HPDE6-E6E7 (cell line): ENCODE results near the gene PCCA.
"Not testable (repeated sequence)": the region's sequence is repeated elsewhere in the genome, so short reads cannot be mapped to it uniquely, and the experiment has no call there.

ENCODE experiments used
- DNase-seq: peaks from one replicate; pipeline ENCODE4 v3.0.0; 2011; ENCODE audit warnings: missing footprints; ENCODE audit errors: extremely low spot score

Gene PCCA

DNA sequence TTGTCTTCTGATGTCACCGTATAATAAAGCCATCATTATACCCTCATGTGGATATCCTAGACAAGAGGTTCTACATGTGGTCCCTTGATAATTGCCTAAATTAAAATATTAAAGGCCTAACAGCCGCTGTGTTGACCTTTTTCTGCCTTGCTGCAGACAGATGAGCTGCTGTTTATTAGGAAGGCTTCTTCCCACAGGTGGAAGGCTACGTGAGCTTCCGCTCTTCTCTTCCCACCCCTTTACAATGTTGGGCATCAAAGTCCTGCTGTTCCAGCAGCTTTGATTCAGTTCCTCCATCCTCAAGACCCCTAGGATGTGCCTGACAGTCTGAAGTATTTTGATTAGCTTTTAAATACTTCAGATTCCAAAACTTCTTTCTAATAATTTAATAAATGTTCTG is 217.1 kb downstream of the PCCA start:
- no peak for DNase-seq

DNA sequence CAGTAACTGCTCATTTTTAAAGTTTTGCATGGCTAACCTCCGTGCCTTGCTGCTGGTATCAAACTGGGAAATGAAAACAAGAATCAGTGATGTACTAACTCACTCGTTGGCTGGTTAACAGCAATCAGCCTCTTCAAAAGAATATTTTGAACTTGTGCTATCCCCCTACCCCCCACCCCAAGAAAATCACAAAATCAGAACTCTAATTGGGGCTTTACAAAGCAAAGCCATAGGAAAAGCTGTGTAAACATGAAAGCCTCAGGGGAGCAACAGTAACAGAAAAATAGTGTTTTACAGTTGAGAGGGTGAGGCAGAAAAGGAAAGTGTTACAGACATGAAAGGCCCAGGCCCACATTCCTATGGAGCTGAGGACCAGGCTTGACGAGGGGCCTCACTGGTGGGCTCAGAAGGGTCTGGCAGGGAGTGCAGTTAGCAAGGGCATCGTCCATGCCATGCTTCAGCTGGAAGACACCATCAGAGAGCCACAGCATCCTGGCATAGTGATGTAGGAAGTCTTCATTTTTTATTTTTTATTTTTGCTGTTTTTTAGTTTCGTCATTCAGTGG is 217.6 kb downstream of the PCCA start:
- no peak for DNase-seq

DNA sequence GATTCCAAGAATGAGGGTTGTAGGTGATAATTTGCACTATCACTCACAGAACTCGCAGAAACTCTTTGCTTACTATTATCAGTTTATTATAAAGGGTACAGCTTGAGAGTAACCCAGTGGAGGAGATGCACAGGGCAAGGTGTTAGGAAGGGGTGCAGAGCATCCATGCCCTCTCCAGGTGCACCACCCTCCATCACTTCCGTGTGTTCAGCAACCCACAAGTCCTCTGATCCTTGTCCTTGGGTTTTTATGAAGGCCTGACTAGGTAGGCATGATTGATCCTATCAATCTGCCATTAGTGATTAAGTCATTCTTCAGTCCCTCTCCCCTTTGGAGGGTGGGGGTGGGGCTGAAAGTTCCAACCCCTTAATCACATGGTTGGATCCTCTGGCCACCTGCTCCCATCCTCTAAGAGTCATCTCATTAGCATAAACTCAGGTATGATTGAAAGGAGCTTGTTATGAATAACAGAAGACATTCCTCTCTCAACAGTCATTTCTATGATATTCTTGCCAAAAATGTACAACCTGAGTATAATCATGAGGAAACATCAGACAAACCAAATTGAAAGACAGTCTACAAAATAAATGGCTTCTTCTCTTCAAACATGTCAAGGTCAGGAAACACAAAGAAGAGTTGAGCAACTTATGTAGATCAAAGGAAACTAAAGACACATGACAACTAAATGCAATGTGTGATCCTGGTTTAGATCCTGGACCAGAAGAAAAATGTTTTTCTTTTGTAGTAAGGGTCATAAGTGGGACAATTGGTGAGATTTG is 225.4 kb downstream of the PCCA start:
- DNase-seq = no peak

DNA sequence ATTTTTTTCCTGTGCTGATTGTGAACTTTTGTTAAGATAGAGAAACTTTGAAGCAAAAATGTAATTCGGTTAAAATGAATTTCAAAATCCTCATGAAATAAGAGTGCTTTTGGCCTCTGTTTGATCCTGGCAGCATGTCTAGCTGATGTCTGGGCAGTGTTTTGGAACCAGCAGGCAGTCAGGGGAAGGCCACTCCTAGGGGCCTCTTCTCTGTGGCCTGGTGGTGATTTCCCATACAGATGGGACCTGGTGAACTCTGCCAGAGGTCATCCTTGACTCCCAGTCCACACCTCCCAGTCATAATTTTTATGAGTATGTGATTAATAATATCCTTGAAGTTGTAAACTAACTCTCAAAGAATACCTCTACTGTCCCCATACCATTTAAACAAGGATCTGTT is 226.6 kb downstream of the PCCA start:
- DNase-seq = no peak

DNA sequence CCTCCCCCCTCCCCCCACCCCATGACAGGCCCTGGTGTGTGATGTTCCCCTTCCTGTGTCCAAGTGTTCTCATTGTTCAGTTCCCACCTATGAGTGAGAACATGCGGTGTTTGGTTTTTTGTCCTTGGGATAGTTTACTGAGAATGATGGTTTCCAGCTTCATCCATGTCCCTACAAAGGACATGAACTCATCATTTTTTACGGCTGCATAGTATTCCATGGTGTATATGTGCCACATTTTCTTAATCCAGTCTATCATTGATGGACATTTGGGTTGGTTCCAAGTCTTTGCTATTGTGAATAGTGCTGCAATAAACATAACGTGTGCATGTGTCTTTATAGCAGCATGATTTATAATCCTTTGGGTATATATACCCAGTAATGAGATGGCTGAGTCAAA is 229.6 kb downstream of the PCCA start:
- not testable (repeated sequence) for DNase-seq

DNA sequence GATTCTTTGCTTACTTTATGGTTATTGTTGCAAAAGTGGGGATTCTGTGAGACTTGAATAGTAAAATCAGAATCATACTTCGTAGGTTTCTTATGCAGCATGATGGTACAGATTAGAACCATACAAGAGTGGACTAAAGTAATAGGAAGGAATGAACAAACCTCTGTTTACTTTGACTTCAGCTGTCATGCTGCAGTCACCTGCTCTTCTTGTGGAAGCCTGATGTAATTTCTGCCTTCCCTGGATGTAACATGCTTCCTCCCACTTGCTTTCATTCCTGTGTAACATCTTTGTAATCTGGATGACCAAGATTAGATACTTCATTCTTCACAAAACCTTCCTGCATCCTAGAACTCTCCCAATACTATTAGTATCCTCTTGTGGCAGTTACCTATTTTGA is 235.0 kb downstream of the PCCA start:
- no peak for DNase-seq

DNA sequence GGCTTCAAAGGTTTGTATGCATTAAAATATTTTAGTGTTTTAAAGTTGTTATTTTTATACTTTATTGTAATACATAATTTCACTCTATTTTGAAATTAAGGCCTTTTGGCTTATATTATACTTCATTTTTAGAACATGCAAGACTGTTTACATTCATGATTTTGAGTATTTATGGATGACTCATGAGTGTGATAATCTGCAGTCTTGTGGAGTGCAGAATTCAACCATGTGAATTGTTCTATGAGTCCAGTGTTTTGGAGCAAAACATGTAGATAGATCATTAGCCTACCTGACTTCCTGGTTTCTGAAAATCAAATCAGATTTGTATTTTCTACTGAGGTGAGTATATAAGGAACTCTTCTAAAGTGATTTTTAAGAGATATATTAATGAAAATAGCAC is 241.8 kb downstream of the PCCA start:
- no peak for DNase-seq

DNA sequence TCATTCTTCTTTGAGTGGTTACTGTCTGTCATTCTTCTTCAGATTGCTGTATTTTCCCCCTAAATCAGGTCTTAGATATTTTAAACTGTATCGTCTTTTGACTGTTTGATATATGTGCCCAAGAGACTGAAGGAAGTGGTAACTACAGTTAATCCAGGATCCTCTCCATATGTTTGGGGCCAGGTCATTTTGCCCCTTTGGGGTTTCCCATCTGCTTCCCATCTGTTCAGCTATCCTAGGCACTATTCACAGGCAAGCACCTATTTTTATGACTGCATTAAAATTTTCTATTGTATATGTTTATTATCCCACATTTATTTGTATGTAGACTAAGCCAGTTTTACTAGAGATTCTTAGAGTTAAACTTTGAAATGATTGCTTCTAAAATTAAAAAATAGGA is 244.2 kb downstream of the PCCA start:
- DNase-seq = no peak

DNA sequence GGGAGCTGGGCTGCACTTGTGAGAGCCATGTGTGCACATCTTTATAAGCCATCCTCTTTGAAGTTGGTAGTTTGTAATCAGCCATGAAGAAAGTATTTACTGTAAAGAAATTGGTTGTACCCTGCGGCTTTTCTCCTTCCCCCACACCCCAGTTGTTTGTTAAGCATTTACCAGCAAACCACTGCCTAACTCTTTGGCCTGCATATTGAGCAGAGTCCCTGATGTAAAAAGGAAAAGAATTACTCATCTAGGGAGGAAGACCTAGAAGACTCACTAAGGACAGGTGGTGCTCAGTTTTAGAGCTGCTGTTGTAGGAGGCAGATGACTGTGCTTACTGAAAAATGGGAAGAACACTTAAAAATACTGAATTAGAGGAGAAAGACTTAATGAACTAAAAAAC is 245.3 kb downstream of the PCCA start:
- DNase-seq = no peak

DNA sequence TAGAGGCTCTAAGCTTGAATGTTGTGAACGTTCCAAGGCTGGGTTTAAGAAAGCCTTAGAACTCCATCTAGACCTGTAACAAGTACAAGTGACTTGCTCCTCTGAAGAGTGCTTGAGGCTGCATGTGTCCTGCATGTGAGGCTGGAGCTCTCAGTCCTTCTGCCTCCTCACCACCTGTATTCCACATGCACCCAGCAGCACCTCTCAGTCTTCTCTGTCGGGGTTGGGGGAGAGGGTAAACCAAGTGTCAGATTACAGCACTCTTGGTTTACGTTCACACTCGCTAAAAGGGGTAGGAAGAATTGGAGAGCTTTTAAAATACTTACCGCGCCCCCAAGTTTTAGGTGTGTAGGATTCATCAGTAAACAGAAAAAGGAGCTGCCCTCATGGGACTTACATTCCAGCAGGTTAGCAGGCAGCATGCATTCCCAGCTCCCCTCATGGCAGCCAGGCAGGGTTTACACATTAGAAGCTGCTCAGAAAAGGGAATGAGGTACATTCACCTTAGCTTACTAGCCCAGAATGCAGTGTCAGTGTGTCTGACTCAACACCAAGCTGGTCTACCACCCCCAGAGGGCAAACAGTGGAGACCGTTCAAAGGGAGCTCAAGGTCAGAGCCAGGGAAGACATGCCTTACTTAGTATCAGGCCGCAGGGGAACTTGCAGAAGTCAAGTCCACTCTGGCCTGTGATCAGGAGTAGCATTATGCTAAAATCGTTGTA is 248.1 kb downstream of the PCCA start:
- DNase-seq = no peak

DNA sequence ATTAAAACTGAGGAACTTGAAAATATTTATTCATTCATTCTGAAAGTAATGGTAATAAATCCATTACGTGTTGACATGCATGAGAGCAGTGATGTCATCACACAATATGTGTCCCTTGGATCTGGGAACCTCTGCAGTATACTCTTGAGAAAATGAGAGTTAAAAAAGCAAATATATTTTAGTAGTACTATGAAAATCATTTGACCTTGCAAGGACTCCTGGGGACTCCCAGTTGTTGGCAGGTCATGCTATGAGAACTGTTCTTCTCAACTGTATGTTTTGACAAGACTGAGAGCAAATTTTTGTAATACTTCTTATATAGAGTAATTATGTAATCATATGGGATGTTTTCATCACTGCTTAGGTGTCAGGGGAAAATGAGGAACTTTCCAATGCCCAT is 249.4 kb downstream of the PCCA start:
- DNase-seq = no peak

DNA sequence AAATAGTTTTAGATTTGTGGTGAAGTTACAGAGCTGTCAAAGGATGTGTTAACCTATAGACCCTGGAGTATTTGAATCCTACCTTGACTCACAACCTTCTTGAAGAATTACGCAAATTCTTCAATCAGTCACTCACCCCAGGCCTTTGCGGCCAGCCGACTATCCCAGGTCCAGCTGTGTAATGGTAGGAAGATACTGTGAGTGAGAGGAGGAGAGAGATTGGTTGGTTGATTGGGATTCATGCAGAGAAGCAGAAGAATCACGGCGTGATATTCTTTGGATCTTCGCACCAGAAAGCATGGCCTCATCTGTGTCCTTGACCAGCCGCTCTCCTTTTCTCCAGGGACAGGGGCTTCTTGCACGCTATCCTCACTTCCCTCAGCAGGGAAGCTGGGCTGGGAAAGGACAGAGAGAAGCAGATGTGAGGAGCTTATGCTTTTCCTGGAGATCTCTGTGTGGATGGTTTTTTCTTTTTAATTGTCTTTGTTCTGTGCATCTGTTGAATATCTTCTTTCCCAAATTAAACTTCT is 250.6 kb downstream of the PCCA start:
- DNase-seq = no peak

DNA sequence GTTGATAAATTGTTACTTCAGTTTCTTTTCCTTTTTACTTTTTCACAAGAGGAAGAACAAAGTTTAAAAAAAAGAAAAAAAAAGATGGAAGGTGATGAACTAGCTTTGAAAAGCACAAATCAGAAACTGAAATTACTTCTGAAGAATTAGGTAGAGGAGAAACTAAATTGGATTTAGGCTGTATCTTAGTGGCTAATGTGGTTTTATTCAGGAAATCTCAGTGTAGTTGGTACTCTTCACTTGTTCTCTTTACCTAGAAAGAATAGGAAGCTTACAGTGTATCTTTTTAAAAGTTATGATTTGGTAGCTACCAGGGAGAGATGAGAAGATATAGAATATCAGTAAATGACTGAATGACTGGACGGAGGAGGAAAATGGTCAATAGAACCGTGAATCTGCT is 252.0 kb downstream of the PCCA start:
- DNase-seq = no peak

DNA sequence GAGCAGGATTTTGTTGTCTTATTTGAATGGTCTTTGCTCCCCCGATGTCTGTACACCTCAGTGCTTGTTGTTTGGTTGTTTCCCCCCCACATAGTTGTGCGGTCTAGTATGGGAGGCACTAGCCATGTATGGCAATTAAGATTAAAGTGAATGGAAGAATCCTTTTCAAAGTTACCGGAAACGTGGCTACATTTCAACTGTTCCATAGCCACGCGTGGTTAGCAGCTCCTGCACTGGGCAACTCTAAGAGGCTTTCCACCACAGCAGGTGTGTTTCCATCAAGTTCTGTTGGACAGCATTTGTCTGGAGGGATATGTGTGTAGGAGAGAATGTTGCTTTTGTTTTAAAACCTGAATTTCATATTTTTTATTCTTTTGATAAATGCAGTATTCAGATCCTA is 252.4 kb downstream of the PCCA start:
- DNase-seq = no peak

DNA sequence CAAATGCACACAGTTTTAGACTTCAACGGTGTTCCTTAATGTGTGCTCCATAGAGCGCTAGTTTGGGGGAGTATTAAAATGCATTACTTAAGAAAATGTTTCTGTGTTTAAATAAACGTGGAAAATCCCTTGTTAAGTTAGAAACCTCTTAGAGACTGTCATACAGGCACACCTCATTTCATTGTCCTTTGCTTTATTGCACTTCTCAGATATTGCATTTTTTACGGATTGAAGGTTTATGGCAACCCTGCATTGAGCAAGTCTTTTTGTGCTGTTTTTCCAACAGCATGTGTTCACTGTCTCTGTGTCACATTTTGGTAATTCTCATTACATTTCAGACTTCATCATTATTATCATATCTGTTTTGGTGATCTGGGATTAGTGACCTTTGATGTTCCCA is 255.7 kb downstream of the PCCA start:
- DNase-seq = no peak

DNA sequence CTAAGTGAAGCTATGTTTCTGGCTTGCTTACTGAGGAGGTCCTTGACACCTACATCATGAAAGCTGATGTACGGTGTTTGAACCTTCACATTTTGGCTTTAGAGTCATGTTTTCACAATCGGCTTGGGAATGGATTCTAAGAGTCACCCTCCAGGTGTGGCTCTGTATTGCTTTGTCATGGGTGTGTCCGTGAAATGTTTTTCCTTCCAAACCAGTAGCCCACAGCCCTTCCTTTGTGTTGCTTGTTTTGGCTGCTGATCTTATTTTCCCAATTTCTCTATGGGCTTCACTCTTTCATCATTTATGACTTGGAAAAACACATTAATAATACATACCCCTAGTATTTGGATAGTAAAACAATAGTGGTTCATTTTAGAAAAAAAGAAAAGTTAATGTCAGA is 259.1 kb downstream of the PCCA start:
- DNase-seq = no peak

DNA sequence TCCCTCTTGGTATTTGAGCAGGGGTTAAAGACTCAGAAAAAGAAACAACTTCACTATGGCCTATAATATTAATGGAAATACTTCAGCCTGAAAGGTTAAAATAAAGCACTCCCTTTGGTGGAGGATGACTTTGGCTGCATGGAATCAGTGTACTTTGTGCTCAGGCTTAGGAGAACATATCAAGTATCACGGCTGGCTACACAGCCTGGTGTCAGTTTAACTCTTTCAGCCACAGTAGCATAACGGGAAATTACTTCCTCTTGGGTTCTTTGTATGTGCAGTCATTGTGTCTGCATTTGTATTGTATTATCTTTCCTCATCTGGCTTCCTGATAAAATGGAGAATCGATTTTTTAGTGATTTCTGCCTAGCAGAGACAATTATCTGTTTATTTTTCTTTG is 260.7 kb downstream of the PCCA start:
- DNase-seq = no peak

DNA sequence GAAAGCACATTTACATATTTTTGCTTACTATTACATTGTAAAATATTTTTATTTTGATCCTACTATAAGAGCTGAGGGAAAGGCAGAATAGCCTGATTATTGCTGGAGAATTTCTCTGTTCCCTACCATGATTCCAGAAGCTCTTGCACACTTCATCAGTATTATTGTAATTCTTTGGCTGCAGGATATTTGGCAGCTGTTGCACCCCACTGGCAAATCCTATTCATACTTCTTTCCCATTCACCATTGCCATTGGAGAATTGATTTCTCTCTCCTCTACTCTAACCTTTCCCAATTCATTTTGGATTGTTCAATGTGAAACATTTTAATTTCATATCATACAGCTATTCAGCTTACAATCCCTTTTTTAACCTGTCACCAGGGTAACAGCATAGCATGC is 261.7 kb downstream of the PCCA start:
- no peak for DNase-seq

DNA sequence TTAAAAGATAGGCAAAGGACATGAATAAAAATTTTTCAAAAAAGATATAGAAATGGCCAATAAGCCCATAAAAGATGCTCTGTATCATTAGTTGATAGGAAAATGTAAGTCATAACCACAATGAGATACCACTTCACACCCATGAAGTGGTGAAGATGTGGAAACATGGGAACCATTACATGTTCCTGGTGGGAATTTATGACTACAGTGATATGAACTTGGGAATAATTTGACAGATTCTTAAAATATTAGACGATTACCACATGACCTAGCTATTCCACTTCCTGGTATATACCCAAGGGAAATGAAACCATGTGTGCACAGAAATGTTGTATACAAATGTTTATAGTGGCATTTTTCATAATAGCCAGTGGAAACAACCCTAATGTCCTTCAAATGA is 267.5 kb downstream of the PCCA start:
- no peak for DNase-seq

DNA sequence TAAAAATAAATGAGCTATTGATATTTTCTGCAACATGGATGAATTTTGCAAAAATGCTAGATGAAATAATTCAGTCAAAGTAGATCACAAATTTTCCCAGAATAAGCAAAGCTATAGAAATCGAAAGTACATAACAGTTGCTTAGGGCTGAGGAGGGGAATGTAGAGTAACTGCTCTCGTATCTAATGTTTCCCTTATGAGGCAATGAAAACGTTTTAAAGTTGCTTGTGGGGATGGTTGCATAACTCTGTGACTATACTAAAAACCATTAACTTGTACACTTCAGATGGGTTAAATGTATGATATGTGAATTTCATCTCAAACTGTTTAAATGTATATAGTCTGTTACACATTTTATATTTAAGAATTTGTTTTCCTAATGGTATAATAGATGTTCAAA is 268.0 kb downstream of the PCCA start:
- no peak for DNase-seq

DNA sequence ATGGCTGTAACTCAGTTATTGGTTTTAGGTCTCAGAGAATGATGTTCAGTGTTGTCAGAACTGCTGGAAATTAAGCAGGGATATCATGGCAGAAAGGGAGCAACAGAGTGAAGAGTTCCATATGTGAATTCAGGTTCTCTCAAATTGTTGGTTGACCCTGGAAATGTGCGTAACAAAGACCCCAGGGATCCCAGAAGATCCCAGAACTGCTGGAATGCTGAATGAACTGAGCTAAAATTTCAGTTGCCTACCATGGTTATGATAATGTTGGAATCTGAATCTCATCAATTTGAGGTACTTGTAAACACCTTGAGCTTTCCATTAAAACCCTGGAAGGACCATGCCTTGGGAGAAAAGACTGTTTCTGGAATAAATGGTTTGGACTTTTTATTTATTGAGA is 268.9 kb downstream of the PCCA start:
- no peak for DNase-seq

DNA sequence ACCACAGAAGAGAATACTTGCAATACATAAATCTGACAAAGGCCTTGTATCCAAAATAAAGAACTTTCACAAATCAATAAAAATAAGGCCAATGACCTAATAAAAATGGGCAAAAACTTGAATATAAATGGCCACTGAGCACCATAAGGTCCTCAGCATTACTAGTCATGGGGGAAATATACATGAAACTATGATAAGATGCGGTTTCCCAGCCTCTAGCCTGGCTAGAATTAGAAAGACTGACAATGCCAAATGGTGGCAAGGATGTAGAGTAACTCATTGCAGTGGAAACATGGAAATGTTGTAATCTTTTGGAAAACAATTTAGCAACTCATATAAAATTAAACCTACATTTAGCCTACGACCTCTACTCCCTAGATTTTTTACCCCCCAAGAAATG is 272.6 kb downstream of the PCCA start:
- DNase-seq = no peak

DNA sequence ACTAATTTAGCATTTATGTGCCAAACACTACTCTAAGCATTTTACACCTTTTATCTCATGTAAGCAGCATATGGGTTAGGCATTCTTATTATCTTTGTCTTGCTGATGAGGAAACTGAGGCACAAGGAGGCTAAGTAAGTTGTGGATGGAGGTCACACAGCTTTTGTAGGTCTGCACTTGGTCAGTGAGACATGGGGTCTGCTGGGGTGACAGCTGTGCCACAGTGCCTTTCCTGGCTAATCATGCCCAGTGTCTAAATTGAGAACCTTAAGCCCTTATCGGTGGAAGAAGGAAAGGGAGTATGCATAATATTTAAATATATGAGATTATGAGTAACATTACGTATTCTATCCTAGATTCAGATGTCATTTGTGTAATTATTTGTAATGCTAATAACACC is 273.5 kb downstream of the PCCA start:
- DNase-seq = no peak
